Vagina (tissue), 2 donors: ENCODE results near the gene CIB2.

Source experiments
- POLR2AphosphoS5 ChIP-seq, 2 donors: sonication (generic); formaldehyde crosslinking; IDR thresholded peaks; one replicate each; pipeline ENCODE4 v1.9.0; 2017; ENCODE audit warnings: antibody characterized with exemption in 2 of 2, mild to moderate bottlenecking in 2 of 2, low read depth in 1 of 2; ENCODE audit not compliant: insufficient read depth in 1 of 2
- TF ChIP-seq, protein P1 (sequence below), 3 experiments: fragments of 450-650 bp in 2 of 3; fragments of 200-600 bp in 1 of 3; sonication (generic) in 1 of 3; IDR thresholded peaks; one replicate each; pipeline ENCODE4 v1.5.1; 2017 to 2019; ENCODE audit warnings: antibody characterized with exemption in 3 of 3, mild to moderate bottlenecking in 2 of 3, moderate library complexity in 2 of 3

DNA sequence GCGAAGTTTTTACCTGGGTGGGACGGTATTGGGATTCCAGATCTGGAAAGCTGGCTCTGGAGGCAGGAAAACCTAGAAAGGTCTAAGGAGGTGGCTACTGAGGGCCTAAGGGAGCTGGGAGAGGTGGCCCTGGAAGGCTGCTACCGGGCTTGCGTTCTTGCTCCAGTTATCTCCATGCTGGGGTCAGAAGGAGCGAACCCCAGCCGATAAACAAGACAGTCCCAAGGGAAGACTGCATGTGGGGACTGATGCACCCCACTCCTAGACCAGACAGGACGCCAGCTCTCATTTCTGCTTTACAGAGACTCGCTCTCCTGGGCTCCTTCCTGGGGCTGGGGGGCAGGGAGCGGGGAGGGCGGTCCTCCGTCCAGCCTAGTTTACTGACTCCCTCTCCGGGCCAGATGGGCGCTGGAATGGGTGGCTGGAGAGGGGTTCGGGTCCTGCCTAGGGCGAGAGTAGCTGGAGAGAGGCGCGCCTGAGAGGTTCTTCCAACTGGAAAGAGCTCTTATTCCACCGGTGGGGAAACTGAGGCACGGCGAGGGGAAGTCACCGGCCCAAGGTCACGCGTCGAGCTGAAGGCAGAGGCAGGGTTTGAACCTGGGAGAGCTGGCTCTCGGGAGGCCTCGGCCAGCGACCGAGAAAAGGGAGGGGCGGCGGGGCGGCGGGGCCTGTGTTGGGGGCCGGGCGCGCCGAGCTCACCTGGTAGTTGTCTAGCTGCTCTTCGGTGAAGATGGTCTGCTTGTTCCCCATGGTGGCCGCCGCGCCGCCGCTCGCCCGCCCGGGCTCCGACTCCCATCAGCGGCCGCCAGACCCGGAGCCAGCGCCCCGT lies 565 bp downstream of the CIB2 start:
- TF ChIP-seq, protein P1, sequence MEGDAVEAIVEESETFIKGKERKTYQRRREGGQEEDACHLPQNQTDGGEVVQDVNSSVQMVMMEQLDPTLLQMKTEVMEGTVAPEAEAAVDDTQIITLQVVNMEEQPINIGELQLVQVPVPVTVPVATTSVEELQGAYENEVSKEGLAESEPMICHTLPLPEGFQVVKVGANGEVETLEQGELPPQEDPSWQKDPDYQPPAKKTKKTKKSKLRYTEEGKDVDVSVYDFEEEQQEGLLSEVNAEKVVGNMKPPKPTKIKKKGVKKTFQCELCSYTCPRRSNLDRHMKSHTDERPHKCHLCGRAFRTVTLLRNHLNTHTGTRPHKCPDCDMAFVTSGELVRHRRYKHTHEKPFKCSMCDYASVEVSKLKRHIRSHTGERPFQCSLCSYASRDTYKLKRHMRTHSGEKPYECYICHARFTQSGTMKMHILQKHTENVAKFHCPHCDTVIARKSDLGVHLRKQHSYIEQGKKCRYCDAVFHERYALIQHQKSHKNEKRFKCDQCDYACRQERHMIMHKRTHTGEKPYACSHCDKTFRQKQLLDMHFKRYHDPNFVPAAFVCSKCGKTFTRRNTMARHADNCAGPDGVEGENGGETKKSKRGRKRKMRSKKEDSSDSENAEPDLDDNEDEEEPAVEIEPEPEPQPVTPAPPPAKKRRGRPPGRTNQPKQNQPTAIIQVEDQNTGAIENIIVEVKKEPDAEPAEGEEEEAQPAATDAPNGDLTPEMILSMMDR (IDR thresholded peaks at IDR 0.05), result no peak
- no peak for TF ChIP-seq POLR2AphosphoS5 (IDR thresholded peaks at IDR 0.05; ENCODE audit: insufficient read depth in 1 of 2, low read depth in 1 of 2)
